GM06990 (cell line): ENCODE data around the gene CCDC102A.

Experiments
- DNase-seq: peaks from one replicate; pipeline ENCODE4 v3.0.0-alpha.2; 2011; ENCODE audit not compliant: insufficient read length; ENCODE audit errors: extremely low read depth
- H3K27me3 ChIP-seq: replicated peaks from 2 replicates; pipeline ENCODE4 v1.6.0; 2011; ENCODE audit warnings: low read length; ENCODE audit not compliant: control insufficient read depth, insufficient read depth
- H3K36me3 ChIP-seq: 2 replicates; pipeline ENCODE4 v1.5.1; 2011; ENCODE audit warnings: low read length; ENCODE audit not compliant: control insufficient read depth, insufficient read depth
- H3K4me3 ChIP-seq: replicated peaks from 2 replicates; pipeline ENCODE4 v1.5.1; 2011; ENCODE audit warnings: low read depth, mild to moderate bottlenecking, control low read depth, low read length
- CTCF ChIP-seq: IDR thresholded peaks from 2 replicates; pipeline ENCODE4 v1.5.1; 2011; ENCODE audit warnings: low read length, control low read depth, mild to moderate bottlenecking, inconsistent platforms; ENCODE audit not compliant: insufficient read depth, poor library complexity, severe bottlenecking

The CCDC102A gene

GRCh38 chr16:57540906-57541753 is 4.8 kb upstream of the CCDC102A start:
- Histone ChIP-seq H3K4me3 (no peak overlapping the region), H3K36me3 (peaks cover 1% of the 10 kb centered on the region; the same call in 1 of the 2 replicates), H3K27me3 (no peaks in the 10 kb centered on the region)
- DNase-seq, result no peak
- TF ChIP-seq CTCF, result no peak

- Histone ChIP-seq H3K4me3 (no peak overlapping the region), H3K27me3 (no peaks in the 10 kb centered on the region), H3K36me3 (no peaks in the 10 kb centered on the region)
- DNase-seq, result no peak
- no peak for TF ChIP-seq CTCF
Measured at GRCh38 chr16:57540387-57540786, 4.0 kb upstream of the CCDC102A start.

GRCh38 chr16:57539072-57539796 is 2.9 kb upstream of the CCDC102A start:
- Histone ChIP-seq H3K27me3 (no peaks in the 10 kb centered on the region), H3K36me3 (no peaks in the 10 kb centered on the region), H3K4me3 (peak overlapping the region; percentile 22)
- no peak for TF ChIP-seq CTCF
- DNase-seq, result peak; percentile 81

GRCh38 chr16:57538235-57538721 is 1.9 kb upstream of the CCDC102A start:
- DNase-seq, result peak; percentile 52
- no peaks in the 10 kb centered on the region for H3K36me3 ChIP-seq
- TF ChIP-seq CTCF, result no peak
- H3K27me3 ChIP-seq, result no peaks in the 10 kb centered on the region
- H3K4me3 ChIP-seq, result peak overlapping the region; percentile 47

GRCh38 chr16:57537581-57538234 is 1.3 kb upstream of the CCDC102A start:
- no peaks in the 10 kb centered on the region for H3K36me3 ChIP-seq
- no peaks in the 10 kb centered on the region for H3K27me3 ChIP-seq
- peak overlapping the region; percentile 71 for H3K4me3 ChIP-seq
- TF ChIP-seq CTCF, result no peak
- DNase-seq, result no peak
